OCI-LY3 (cell line): ENCODE measurements around the gene UBAC2.
A peak's percentile ranks its signal among the peaks of the same experiment; 100 is the strongest.

ENCODE experiments used
- H2AFZ ChIP-seq: fragments of 200-600, 300-600 bp; shearing (Covaris generic); 2 replicates; pipeline ENCODE4 v1.6.0; 2014; ENCODE audit warnings: antibody characterized with exemption, low read depth, low read length
- H3K27ac ChIP-seq: fragments of 200-600, 300-600 bp; sonication (generic); 2 replicates; pipeline ENCODE4 v1.5.1; 2014; ENCODE audit warnings: mild to moderate bottlenecking, low read length, moderate library complexity, mixed read lengths
- H3K27me3 ChIP-seq: fragments of 200-600, 300-600 bp; sonication (generic); 2 replicates; pipeline ENCODE4 v1.6.1; 2014; ENCODE audit warnings: low read depth, low read length, mixed read lengths
- H3K36me3 ChIP-seq: fragments of 200-600, 300-600 bp; sonication (generic); replicated peaks from 2 replicates; pipeline ENCODE3; 2014; ENCODE audit warnings: low read depth, low read length, mixed read lengths
- H3K4me1 ChIP-seq: fragments of 300-600, 200-600 bp; sonication (generic); 2 replicates; pipeline ENCODE4 v1.6.1; 2014; ENCODE audit warnings: low read length, mixed read lengths
- H3K4me2 ChIP-seq: fragments of 200-600, 300-600 bp; sonication (generic); 2 replicates; pipeline ENCODE4 v1.6.1; 2014; ENCODE audit warnings: low read length, mixed read lengths
- H3K4me3 ChIP-seq: fragments of 300-600, 200-600 bp; sonication (generic); 2 replicates; pipeline ENCODE4 v1.5.1; 2014; ENCODE audit warnings: antibody characterized with exemption, mild to moderate bottlenecking, low read length, moderate library complexity
- H3K79me2 ChIP-seq: fragments of 300-600, 200-600 bp; shearing (Covaris generic); 2 replicates; pipeline ENCODE4 v1.6.1; 2014; ENCODE audit warnings: mild to moderate bottlenecking, low read length, mixed read lengths
- H3K9ac ChIP-seq: fragments of 300-600, 200-600 bp; shearing (Covaris generic); 2 replicates; pipeline ENCODE4 v1.6.0; 2014; ENCODE audit warnings: mild to moderate bottlenecking, low read length, moderate library complexity
- H3K9me3 ChIP-seq: fragments of 200-600, 300-600 bp; shearing (Covaris generic); 2 replicates; pipeline ENCODE4 v1.6.1; 2014; ENCODE audit warnings: low read length, mixed read lengths; ENCODE audit not compliant: insufficient read depth
- H4K20me1 ChIP-seq: fragments of 200-600, 300-600 bp; sonication (generic); 2 replicates; pipeline ENCODE4 v1.6.1; 2016; ENCODE audit warnings: low read length, mixed read lengths; ENCODE audit not compliant: insufficient read depth
- CTCF ChIP-seq: fragments of 200-600, 300-600 bp; sonication (generic); IDR thresholded peaks from 2 replicates; pipeline ENCODE4 v1.5.1; 2014; ENCODE audit warnings: antibody characterized with exemption, low read length, low read depth
- EZH2phosphoT487 ChIP-seq: fragments of 200-600 bp; shearing (Covaris generic); IDR thresholded peaks from 2 replicates; pipeline ENCODE4 v1.6.1; 2018; ENCODE audit warnings: antibody characterized with exemption, mixed run types, low read depth

Gene UBAC2

DNA sequence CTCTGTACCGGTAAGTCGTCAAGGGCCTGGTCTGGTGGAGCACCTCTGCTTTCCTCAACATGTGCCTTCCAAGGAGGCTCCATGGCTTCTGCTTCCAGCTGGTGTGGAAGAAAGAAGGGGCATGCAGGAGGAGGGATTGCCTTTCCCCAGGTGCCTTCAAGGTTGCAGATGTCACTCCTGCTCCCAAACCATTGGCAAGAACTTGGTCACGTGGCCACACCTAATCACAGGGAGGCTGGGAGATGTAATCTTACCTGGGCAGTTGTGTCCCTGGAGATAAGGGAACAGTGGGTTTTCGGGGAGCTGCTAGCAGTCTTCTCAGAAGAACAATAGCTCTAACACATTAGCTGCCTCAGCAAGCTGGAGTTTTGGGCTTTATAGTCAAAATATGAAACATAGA lies 67.3 kb downstream of the UBAC2 start:
- Histone ChIP-seq H3K79me2 (peaks cover 3% of the 10 kb centered on the region; the same call in 1 of the 2 replicates), H3K4me3 (no peak overlapping the region), H3K27me3 (0 out of 2 replicates have a peak, but pooled peaks cover 3% of the 10 kb centered on the region), H4K20me1 (0 out of 2 replicates have a peak, but pooled peaks cover 7% of the 10 kb centered on the region), H2AFZ (no peak overlapping the region), H3K4me2 (no peak overlapping the region), H3K9me3 (peaks cover 6% of the 10 kb centered on the region; the same call in 1 of the 2 replicates), H3K36me3 (peaks cover 12% of the 10 kb centered on the region), H3K9ac (no peak overlapping the region), H3K4me1 (peaks cover 56% of the 10 kb centered on the region), H3K27ac (no peak overlapping the region)
- no peak for TF ChIP-seq EZH2phosphoT487
- TF ChIP-seq CTCF, result no peak

- Histone ChIP-seq H2AFZ (no peak overlapping the region), H3K27me3 (0 out of 2 replicates have a peak, but pooled peaks cover 3% of the 10 kb centered on the region), H3K9ac (no peak overlapping the region), H3K79me2 (peaks cover 3% of the 10 kb centered on the region; the same call in 1 of the 2 replicates), H3K27ac (no peak overlapping the region), H3K36me3 (peaks cover 15% of the 10 kb centered on the region), H3K4me2 (no peak overlapping the region), H4K20me1 (0 out of 2 replicates have a peak, but pooled peaks cover 7% of the 10 kb centered on the region), H3K9me3 (peaks cover 6% of the 10 kb centered on the region; the same call in 1 of the 2 replicates), H3K4me1 (peaks cover 55% of the 10 kb centered on the region), H3K4me3 (no peak overlapping the region)
- TF ChIP-seq EZH2phosphoT487 (no peak), CTCF (no peak)
Observed at GRCh38 chr13:99268822-99269221, 68.2 kb downstream of the UBAC2 start.

GRCh38 chr13:99269627-99270241 lies 69.1 kb downstream of the UBAC2 start:
- Histone ChIP-seq H3K79me2 (peaks cover 3% of the 10 kb centered on the region; the same call in 1 of the 2 replicates), H3K4me3 (no peak overlapping the region), H3K9me3 (peaks cover 6% of the 10 kb centered on the region; the same call in 1 of the 2 replicates), H3K27me3 (no peaks in the 10 kb centered on the region), H4K20me1 (no peaks in the 10 kb centered on the region), H3K36me3 (peaks cover 15% of the 10 kb centered on the region), H3K4me1 (peaks cover 46% of the 10 kb centered on the region), H3K4me2 (peak overlapping the region; percentile 45), H2AFZ (no peak overlapping the region), H3K9ac (peak overlapping the region; percentile 9), H3K27ac (peak overlapping the region; percentile 52)
- TF ChIP-seq EZH2phosphoT487 (no peak), CTCF (peak; percentile 96)

DNA sequence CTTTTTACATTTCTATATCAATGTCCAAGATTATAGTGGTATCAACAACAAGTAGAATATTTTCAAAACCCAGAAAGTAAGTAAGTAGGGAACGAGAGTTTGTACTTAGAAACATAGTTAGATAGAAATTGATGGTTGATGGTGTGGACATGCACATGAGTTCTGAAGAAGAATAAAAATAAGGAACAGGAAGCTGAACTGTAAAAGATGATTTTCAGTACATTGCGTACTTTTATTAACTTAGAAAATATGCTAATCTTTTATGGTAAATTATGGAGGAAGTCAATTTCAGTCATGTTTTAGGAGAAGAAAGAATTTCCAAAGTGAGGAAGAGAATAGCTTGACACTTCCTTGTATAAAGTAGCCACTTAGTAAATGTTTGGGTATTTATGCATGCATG lies 69.9 kb downstream of the UBAC2 start:
- Histone ChIP-seq H3K27me3 (no peaks in the 10 kb centered on the region), H3K4me1 (peaks cover 42% of the 10 kb centered on the region), H4K20me1 (no peaks in the 10 kb centered on the region), H3K4me2 (peak overlapping the region; percentile 45), H2AFZ (no peak overlapping the region), H3K9me3 (peaks cover 6% of the 10 kb centered on the region; the same call in 1 of the 2 replicates), H3K9ac (peak overlapping the region; percentile 9), H3K36me3 (peaks cover 18% of the 10 kb centered on the region), H3K4me3 (peak overlapping the region; percentile 3; the same call in 1 of the 2 replicates), H3K27ac (peak overlapping the region; percentile 52), H3K79me2 (peaks cover 3% of the 10 kb centered on the region; the same call in 1 of the 2 replicates)
- TF ChIP-seq EZH2phosphoT487 (no peak), CTCF (no peak)
